GM18511 (cell line): ENCODE results near the gene ITGA4.
"Not testable (repeated sequence)": the region's sequence is repeated elsewhere in the genome, so short reads cannot be mapped to it uniquely, and the experiment has no call there.

Experiments
- ATAC-seq: cut with Tn5 transposase; IDR thresholded peaks from one replicate; pipeline ENCODE4 v1.9.1; 2021; ENCODE audit warnings: mild to moderate bottlenecking, moderate library complexity; ENCODE audit not compliant: unreplicated experiment

ITGA4 gene

GRCh38 chr2:181457121-181457740 lies at the start of gene ITGA4:
ITGA4 (plus strand) TSS chr2:181457386; CDS start chr2:181457655, 269 bp downstream.
- ATAC-seq, result peak; percentile 79

- ATAC-seq, result no peak
Measured at GRCh38 chr2:181408861-181409260, 48.3 kb upstream of the ITGA4 start.

- ATAC-seq, result peak; percentile 100
Measured at GRCh38 chr2:181411105-181411849, 45.9 kb upstream of the ITGA4 start.

- no peak for ATAC-seq
Measured at GRCh38 chr2:181419129-181419855, 37.9 kb upstream of the ITGA4 start.

GRCh38 chr2:181420259-181421130 lies 36.7 kb upstream of the ITGA4 start:
- no peak for ATAC-seq

- ATAC-seq, result no peak
Measured at GRCh38 chr2:181421131-181421458, 36.1 kb upstream of the ITGA4 start.

GRCh38 chr2:181421464-181421863 lies 35.7 kb upstream of the ITGA4 start:
- no peak for ATAC-seq

- no peak for ATAC-seq
Measured at GRCh38 chr2:181426672-181427071, 30.5 kb upstream of the ITGA4 start.

- peak; percentile 60 for ATAC-seq
Measured at GRCh38 chr2:181430406-181431118, 26.6 kb upstream of the ITGA4 start.

GRCh38 chr2:181431674-181432073 lies 25.5 kb upstream of the ITGA4 start:
- no peak for ATAC-seq

GRCh38 chr2:181438261-181438660 lies 18.9 kb upstream of the ITGA4 start:
- ATAC-seq, result peak; percentile 59

- ATAC-seq, result no peak
Measured at GRCh38 chr2:181440344-181440743, 16.8 kb upstream of the ITGA4 start.

- no peak for ATAC-seq
Measured at GRCh38 chr2:181440919-181441318, 16.3 kb upstream of the ITGA4 start.

GRCh38 chr2:181441670-181442069 lies 15.5 kb upstream of the ITGA4 start:
- no peak for ATAC-seq

GRCh38 chr2:181444654-181445053 lies 12.5 kb upstream of the ITGA4 start:
- ATAC-seq, result no peak

GRCh38 chr2:181446985-181447384 lies 10.2 kb upstream of the ITGA4 start:
- ATAC-seq, result peak; percentile 76

- ATAC-seq, result not testable (repeated sequence)
Measured at GRCh38 chr2:181449278-181449677, 7.9 kb upstream of the ITGA4 start.

- no peak for ATAC-seq
Measured at GRCh38 chr2:181454686-181455450, 2.3 kb upstream of the ITGA4 start.

GRCh38 chr2:181456660-181457120 lies 496 bp upstream of the ITGA4 start:
- ATAC-seq, result peak; percentile 83
